Measurements from ENCODE around the gene RALGDS. TPM values are rescaled to one million over a fixed set of nuclear protein-coding genes. Genes with fewer than 3 reads are reported as not detected.
"Not testable (repeated sequence)": the region's sequence is repeated elsewhere in the genome, so short reads cannot be mapped to it uniquely, and the experiment has no call there.

Gene RALGDS
- total RNA-seq, 2 experiments from 2014 or later = 57.9 to 60.2 TPM

DNA sequence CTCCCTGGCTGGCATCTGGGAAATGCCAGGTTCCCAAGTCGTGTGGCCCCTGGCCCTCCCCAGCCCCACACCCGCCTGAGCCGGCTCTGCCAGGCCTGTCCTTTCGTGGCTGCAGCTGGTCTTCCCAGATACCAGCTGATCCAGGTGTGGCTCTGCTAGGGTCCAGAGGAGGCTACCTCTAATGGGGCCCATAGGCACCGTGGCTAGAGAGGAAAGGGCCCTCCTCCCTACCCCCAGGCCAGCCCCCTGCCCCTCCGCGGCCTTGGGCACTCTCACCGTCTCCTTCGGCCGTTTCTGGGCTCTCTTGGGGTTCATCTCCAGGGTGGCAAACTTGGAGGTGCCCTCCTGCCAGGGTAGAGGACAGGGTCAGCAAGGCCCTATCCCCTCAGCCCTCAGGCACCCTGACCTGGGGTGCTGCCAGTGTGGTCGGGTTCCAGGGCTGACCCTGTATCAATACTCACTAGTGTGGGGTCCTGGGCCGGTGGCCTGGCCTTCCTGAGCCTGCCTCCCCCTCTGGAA, 17.0 kb downstream of the RALGDS start:
- ChIA-PET POLR2A (interaction anchor here (0.6 to 1.5 kb wide), 2 partner anchors 40 to 232 kb away, joined by 3 to 6 read pairs; partner anchors contain the start of gene SURF6), CTCF (interaction anchor here (0.9 to 27.5 kb wide), 5 partner anchors 12 to 226 kb away, joined by 3 to 300 read pairs (median 7); no protein-coding TSS in a partner anchor)

DNA sequence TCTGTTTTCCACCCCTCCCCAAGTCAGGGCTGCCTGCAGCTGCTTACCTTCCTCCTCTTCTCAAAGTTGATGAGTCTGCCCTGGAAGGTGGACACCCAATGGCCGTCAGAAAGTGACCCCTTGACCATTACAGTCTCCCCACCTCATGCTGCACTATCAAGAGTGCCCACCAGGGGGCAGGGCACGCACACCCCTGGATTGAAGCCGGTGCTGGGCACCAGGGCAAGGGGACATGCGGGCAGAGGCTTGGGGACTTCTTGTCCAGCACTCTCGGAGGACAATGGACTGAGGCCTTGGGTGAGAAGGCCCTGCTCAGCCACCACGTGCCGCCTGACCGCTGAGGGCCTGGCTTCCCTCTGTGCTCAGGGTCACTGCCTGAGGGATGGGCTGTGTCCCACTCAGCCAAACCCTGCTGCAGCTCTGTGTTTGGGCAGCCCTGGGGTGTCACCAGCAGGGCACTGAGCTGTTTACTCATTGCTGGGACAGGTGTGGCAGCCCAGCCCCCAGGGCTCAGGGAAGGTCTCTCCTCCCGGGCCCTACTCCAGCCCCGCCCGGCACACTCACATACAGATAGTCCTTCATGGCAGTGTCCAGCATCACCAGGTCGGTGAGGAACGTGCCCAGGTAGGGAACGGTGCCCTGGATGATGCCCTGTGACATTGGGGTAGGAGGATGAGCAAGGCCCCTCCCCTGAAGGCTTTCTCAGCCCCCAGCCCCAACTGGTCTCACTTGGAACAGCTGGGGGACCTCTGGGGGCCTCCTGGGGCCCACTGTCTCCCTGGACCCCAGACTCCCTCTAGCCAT, 17.7 kb downstream of the RALGDS start:
- ChIA-PET CTCF (interaction anchor here (0.6 to 27.5 kb wide), 7 partner anchors 9 to 227 kb away, joined by 3 to 300 read pairs (median 6); no protein-coding TSS in a partner anchor), POLR2A (interaction anchor here (1.5 kb wide), 1 partner anchor 41 kb away, joined by 6 read pairs; no protein-coding TSS in a partner anchor)

DNA sequence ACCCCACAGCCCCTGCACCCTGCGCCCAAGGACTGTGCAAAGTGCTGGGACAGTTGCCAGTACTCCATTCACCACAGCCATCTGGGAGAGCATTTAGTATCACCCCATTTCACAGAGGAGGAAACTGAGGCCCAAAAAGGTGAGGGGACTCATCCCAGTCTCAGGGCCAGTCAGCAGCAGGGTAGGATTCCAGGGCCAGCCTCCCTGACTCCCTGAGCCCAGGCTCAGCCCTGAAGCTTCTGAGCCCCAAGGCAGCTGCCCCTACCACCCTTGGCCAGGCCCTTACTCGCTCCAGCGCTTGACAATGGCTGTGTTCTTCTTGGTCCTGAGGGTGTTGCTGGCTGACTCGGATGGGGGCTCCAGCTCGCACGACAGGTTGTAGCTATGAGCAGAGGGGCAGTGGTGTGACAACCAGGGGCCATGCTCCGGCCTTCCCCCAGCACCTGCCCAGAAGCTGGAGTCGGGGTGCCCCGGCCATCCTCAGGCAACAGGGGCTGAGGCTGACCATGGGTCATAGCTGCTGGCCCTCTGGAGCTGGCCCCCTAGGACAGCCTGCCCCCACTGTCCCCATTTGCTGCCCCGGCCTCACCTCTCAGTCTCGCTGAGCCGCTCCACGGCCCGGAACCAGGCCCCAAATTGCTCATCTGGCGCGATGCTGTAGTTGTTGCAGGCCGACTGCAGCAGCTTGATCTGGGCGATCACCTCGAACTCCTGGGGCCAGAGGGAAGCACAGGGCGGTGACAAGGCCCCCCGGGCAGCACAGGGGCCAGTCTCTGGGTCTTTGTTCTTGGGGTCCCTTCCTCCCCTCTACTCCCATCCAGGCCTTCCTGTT, 18.6 kb downstream of the RALGDS start:
- POLR2A ChIA-PET = interaction anchor here (1.5 kb wide), 1 partner anchor 42 kb away, joined by 6 read pairs; no protein-coding TSS in a partner anchor
- CTCF ChIA-PET = interaction anchor here (0.6 to 27.5 kb wide), 7 partner anchors 8 to 59 kb away, joined by 3 to 300 read pairs (median 6); no protein-coding TSS in a partner anchor

GRCh38 chr9:133101356-133102189, 19.5 kb downstream of the RALGDS start:
- POLR2A ChIA-PET = no interaction called here
- CTCF ChIA-PET = interaction anchor here (1.3 to 27.5 kb wide), 3 partner anchors 8 to 46 kb away, joined by 3 to 300 read pairs (median 3); no protein-coding TSS in a partner anchor

DNA sequence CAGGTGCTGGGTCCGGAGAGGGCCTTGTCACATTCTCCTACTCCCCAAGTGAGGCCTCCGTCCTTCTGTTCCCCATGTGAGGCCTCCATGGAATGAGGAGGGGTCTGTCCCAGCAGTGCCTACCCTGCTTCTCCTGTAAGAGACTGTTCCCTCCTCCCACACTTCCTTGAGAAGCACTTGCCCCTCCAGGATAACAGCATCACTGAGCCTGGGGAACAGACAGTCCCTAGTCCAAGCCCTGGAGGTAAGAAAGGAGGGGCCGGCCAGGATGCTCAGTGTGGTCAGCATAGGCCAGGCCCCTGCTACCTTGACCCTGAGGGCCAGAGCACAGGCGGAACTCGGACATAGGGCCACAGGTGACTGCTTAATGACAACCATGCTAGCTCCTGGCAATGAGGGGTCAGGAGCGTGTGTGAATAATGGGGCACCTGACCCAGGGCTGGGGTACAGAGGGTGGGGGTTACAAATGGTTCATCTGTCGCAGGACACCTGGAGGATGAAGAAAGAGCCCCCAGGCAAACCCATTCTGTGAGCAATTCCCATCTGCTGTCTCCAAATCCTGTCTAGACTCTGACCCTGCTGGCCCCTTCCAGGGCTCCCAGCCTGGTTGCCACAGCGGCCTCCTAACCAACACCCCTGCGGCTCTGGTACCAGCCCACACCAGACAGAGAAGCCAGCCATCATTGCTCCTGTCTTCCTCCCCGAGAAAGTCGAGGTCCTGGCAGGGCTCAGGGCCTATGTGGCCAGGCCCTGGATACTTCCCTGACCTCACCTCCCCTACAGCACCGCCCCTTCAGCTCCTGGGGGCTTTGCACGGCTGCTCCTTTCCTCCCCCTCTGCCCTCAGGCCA, 20.3 kb downstream of the RALGDS start:
- POLR2A ChIA-PET = no interaction called here
- CTCF ChIA-PET = interaction anchor here (1.4 to 27.5 kb wide), 2 partner anchors 11 to 47 kb away, joined by 3 to 300 read pairs; no protein-coding TSS in a partner anchor

- POLR2A ChIA-PET = interaction anchor here (1.0 kb wide), 1 partner anchor 16 kb away, joined by 3 read pairs; no protein-coding TSS in a partner anchor
- CTCF ChIA-PET = interaction anchor here (1.3 to 27.5 kb wide), 2 partner anchors 17 to 47 kb away, joined by 3 to 300 read pairs; no protein-coding TSS in a partner anchor
These were observed 21.1 kb downstream of the RALGDS start for GRCh38 chr9:133099726-133100505.

DNA sequence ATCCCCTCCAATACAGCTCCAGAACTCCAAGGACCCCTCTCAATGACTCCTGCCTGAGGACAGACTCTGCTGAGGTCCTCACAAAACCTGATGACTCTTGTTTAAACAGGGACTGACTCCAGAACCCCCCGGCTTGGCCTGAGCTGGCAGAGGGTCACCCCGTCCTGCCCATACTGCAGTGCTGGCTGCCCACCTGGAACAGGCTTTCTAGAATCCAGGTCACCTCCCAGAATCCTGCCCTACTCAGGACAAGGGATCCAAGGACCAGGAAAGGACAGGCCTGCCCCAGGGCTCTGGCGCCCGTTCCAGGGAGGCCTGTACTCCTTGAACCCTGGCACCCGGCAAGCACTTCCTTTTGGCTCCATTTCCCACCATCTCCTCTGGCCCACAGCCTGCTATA, 22.2 kb downstream of the RALGDS start:
- ChIA-PET CTCF (interaction anchor here (1.3 to 27.5 kb wide), 2 partner anchors 18 to 49 kb away, joined by 3 to 300 read pairs; no protein-coding TSS in a partner anchor), POLR2A (interaction anchor here (1.0 kb wide), 1 partner anchor 17 kb away, joined by 3 read pairs; no protein-coding TSS in a partner anchor)

DNA sequence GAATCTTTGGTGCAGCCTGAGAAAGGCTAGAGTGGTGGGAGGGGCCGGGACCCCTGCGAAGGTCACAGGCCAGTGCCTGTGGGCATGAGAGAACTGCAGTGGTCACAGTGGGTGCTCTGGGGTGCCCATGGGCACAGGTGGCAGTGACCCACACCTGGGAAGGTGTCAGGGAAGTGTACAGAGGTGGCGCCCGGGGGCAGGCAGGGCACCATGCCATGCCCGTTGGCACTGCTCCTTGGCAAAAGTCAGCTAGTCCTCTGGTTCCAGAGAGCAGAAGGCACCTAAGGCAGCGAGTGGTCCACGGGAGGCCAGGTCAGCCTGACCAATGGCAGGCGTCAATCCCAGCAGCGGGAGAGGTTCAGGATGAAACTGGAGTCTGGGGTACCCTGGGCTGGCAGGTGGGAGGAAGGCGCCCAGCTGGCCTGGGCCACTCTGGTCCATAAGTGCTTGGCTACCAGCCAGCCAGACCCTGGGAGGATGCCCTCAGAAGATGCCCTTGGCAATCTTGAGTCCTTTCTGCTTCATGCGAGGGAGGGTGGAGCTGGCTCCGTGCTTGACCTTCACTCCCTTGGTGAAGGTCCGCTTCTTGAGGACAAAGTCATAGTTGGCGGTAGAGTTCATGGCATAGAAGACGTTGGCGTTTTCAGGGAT, 22.8 kb downstream of the RALGDS start:
- CTCF ChIA-PET = interaction anchor here (27.5 kb wide), 1 partner anchor 49 kb away, joined by 300 read pairs; no protein-coding TSS in a partner anchor

GRCh38 chr9:133094842-133095393, 26.1 kb downstream of the RALGDS start:
- CTCF ChIA-PET = interaction anchor here (27.5 kb wide), 1 partner anchor 52 kb away, joined by 300 read pairs; no protein-coding TSS in a partner anchor
- POLR2A ChIA-PET = no interaction called here

More for the DNA sequence above, 22.8 kb downstream of the RALGDS start:
- POLR2A ChIA-PET = no interaction called here

DNA sequence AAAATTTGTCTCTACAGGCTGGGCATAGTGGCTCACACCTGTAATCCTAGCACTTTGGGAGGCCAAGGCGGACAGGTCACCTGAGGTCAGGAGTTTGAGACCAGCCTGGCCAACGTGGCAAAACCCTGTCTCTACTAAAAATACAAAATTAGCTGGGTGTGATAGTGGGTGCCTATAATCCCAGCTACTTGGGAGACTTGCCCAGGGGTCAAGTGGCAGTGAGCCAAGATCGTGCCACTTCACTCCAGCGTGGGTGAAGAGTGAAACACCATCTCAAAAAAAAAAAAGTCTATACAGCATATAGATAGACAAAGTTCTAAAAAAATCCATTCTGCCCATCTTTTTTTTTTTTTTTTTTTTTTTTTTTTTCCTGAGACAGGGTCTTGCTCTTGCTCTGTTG, 26.7 kb downstream of the RALGDS start:
- POLR2A ChIA-PET = not testable (repeated sequence)

DNA sequence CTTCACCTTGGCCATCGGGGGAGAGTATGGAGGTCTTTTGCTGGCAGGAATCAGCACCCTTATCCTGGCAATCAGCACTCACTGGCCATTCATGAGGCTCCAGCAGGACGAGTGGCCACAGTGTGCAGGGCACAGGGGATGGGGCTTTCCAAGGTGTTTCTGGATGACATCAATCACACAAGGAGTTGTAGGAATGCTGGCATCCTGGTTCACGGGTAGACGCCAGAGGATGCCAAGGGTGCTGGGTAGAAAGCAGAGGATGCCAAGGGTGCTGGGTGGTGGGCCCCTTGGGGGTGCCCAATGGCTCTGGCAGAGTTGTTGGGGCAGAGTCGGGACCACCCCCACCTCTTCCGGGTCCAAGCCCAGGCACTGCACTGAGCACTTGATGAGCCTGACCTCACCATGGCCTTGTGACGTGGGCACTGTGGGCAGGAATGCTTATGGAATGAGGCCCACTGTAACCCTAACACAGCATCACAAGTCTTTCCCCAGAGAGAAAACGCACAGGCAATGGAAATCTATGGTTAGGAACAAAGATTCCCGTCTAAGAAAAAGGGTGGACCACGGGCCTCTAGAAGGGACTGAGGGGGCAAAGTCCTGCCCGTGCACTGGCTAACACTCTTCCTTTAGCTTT, 30.2 kb downstream of the RALGDS start:
- POLR2A ChIA-PET = no interaction called here
- CTCF ChIA-PET = interaction anchor here (1.4 kb wide), 1 partner anchor 10 kb away, joined by 3 read pairs; no protein-coding TSS in a partner anchor

More for the DNA sequence above, 26.7 kb downstream of the RALGDS start:
- CTCF ChIA-PET = interaction anchor here (1.1 to 27.5 kb wide), 2 partner anchors 8 to 53 kb away, joined by 3 to 300 read pairs; no protein-coding TSS in a partner anchor

DNA sequence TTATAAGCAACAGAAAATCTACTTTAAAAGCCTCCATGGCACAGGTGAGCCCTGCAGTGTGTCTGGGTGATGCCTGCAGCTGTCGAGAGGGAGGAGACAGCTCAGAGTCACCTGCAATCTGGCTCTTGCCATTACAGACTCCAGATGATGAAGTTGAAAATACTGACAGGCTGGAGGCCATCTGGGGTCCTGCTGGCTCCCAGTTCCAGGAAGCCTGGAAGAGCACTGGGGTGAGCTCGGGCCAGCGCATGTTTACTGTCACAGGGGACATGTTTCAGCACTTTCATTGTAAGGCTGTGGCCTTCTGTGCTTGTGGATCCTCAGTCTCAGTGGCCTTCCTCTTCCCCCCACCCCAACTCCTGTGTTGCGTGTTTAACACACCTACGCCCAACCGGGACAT, 30.9 kb downstream of the RALGDS start:
- CTCF ChIA-PET = interaction anchor here (1.2 to 1.4 kb wide), 2 partner anchors 11 to 96 kb away, joined by 3 read pairs; no protein-coding TSS in a partner anchor
- POLR2A ChIA-PET = no interaction called here

DNA sequence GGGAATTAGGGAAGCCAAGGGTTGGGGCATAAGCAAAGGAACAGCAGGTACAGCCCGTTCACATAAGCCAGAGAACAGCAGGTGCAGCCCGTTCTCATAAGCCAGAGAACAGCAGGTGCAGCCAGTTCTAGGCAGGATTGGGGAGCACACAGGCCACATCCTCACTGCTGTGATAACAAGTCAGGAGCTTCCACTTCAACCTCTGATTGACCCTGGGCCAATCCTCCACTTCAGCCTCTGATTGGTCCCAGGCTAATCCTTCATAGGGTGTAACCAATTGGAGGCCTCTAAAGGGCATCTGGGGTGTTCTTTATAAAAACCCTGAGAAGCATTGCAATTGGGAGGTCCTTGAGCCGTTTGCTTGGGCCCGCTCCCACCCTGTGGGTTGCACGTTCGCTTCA, 31.8 kb downstream of the RALGDS start:
- CTCF ChIA-PET = interaction anchor here (0.6 to 1.4 kb wide), 3 partner anchors 12 to 1657 kb away, joined by 3 read pairs; no protein-coding TSS in a partner anchor

DNA sequence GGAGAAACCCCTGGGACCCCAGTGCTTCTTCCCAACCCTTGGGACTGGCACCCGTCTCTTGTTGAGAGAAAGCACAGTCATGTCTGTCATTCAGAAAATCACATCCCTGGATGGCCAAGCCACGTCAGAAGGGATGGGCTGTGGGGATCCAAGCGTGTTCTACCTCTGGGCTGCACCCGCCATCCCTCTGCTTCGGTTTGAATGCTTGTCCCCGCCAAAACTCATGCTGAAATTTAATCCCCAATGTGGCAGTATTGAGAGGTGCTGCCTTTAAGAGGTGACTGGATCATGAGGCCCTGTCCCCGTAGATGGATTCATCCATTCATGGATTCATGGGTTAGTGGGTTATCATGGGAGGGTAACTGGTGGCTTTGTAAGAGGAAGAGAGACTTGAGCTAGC, 32.3 kb downstream of the RALGDS start:
- POLR2A ChIA-PET = interaction anchor here (0.6 kb wide), 1 partner anchor 311 kb away, joined by 5 read pairs; no protein-coding TSS in a partner anchor
- CTCF ChIA-PET = no interaction called here

More for the DNA sequence above, 31.8 kb downstream of the RALGDS start:
- POLR2A ChIA-PET = interaction anchor here (0.6 kb wide), 1 partner anchor 310 kb away, joined by 5 read pairs; no protein-coding TSS in a partner anchor

GRCh38 chr9:133088146-133088750, 32.8 kb downstream of the RALGDS start:
- ChIA-PET POLR2A (no interaction called here), CTCF (no interaction called here)
